K562 (cell line): ENCODE results near the gene ERCC1. TPM values are rescaled to one million over a fixed set of nuclear protein-coding genes. Genes with fewer than 3 reads are reported as not detected.
A peak's percentile ranks its signal among the peaks of the same experiment; 100 is the strongest.

Experiments used
- ADNP ChIP-seq: fragments of 200-800 bp; sonication (Bioruptor generic); IDR thresholded peaks from 2 replicates; pipeline ENCODE4 v1.6.1; 2016; ENCODE audit warnings: missing genetic modification characterization, missing compliant biosample characterization
- BCOR ChIP-seq: fragments of 450-650 bp; IDR thresholded peaks from 2 replicates; pipeline ENCODE4 v1.6.1; 2016
- CBX2 ChIP-seq: fragments of 200-600 bp; sonication (generic); IDR thresholded peaks from one replicate; pipeline ENCODE4 v1.6.1; 2012; ENCODE audit warnings: mild to moderate bottlenecking, low read length, inconsistent platforms; ENCODE audit not compliant: insufficient read depth, poor library complexity, severe bottlenecking
- CEBPB ChIP-seq: fragments of 450-650 bp; IDR thresholded peaks from 2 replicates; pipeline ENCODE4 v1.6.1; 2016; ENCODE audit warnings: missing genetic modification characterization, missing compliant biosample characterization
- CREBBP ChIP-seq: IDR thresholded peaks from one replicate; pipeline ENCODE4 v1.6.1; 2012; ENCODE audit warnings: low read depth, mild to moderate bottlenecking, control low read depth, inconsistent platforms, low read length
- GATAD2B ChIP-seq: fragments of 450-650 bp; IDR thresholded peaks from 2 replicates; pipeline ENCODE4 v1.6.1; 2017; ENCODE audit warnings: mild to moderate bottlenecking, borderline replicate concordance
- HDAC1 ChIP-seq, 2 experiments: fragments of 450-650 bp; IDR thresholded peaks; 2 replicates each; pipeline ENCODE4 v1.6.1; 2016 to 2017; ENCODE audit warnings: inconsistent platforms in 1 of 2, mild to moderate bottlenecking in 1 of 2, moderate library complexity in 1 of 2
- HDAC2 ChIP-seq: fragments of 450-650 bp; IDR thresholded peaks from 2 replicates; pipeline ENCODE4 v1.6.1; 2016; ENCODE audit warnings: mild to moderate bottlenecking
- HNRNPK ChIP-seq: fragments of 200-400 bp; formaldehyde crosslinking; IDR thresholded peaks from one replicate; pipeline ENCODE4 v1.6.1; 2018; ENCODE audit warnings: mild to moderate bottlenecking, low read depth, low read length; ENCODE audit not compliant: poor library complexity, severe bottlenecking
- JUND ChIP-seq, 2 experiments: IDR thresholded peaks; 2 replicates in 1 of 2; 3 replicates in 1 of 2; pipeline ENCODE4 v1.6.1; 2011; ENCODE audit warnings: borderline replicate concordance in 2 of 2, low read depth in 2 of 2, low read length in 2 of 2, improper control_type of control experiment in 1 of 2, missing biosample characterization in 1 of 2, missing genetic modification characterization in 1 of 2, missing genetic modification reagents in 1 of 2
- KDM5B ChIP-seq: fragments of 200-600 bp; sonication (generic); IDR thresholded peaks from 2 replicates; pipeline ENCODE4 v1.6.1; 2012; ENCODE audit warnings: low read depth, mild to moderate bottlenecking, moderate library complexity, low read length, control low read depth, inconsistent platforms; ENCODE audit not compliant: insufficient replicate concordance
- KLF16 ChIP-seq: IDR thresholded peaks from 2 replicates; pipeline ENCODE4 v1.6.1; 2016; ENCODE audit warnings: antibody characterized with exemption
- MECOM ChIP-seq: fragments of 250-450 bp; sonication (Bioruptor Pico); IDR thresholded peaks from 2 replicates; pipeline ENCODE4 v1.8.0; 2022; ENCODE audit warnings: inconsistent platforms
- MXI1 ChIP-seq: IDR thresholded peaks from 2 replicates; pipeline ENCODE4 v1.6.1; 2011; ENCODE audit warnings: low read depth, mild to moderate bottlenecking, improper control_type of control experiment, low read length
- NBN ChIP-seq: fragments of 450-650 bp; IDR thresholded peaks from 2 replicates; pipeline ENCODE4 v1.6.1; 2016; ENCODE audit warnings: low read depth, mild to moderate bottlenecking
- NCOA6 ChIP-seq: fragments of 450-650 bp; IDR thresholded peaks from 2 replicates; pipeline ENCODE4 v1.6.1; 2017; ENCODE audit warnings: mild to moderate bottlenecking
- NELFE ChIP-seq: IDR thresholded peaks from 2 replicates; pipeline ENCODE4 v1.6.1; 2011; ENCODE audit warnings: mild to moderate bottlenecking; ENCODE audit not compliant: insufficient read depth, insufficient read length
- PHB ChIP-seq: fragments of 250-450 bp; sonication (Bioruptor Pico); IDR thresholded peaks from 2 replicates; pipeline ENCODE4 v1.5.0; 2021
- POLR2A ChIP-seq: fragments of 450-650 bp; conservative IDR thresholded peaks from 2 replicates; pipeline ENCODE4 v1.6.1; 2016
- POLR3A ChIP-seq: IDR thresholded peaks from 2 replicates; pipeline ENCODE4 v1.6.1; 2011; ENCODE audit warnings: borderline replicate concordance, mild to moderate bottlenecking, moderate library complexity; ENCODE audit not compliant: insufficient read length, insufficient read depth; ENCODE audit errors: extremely low read depth
- SMARCA5 ChIP-seq: fragments of 450-650 bp; IDR thresholded peaks from 2 replicates; pipeline ENCODE4 v1.6.1; 2016
- SRSF7 ChIP-seq: fragments of 200-400 bp; formaldehyde crosslinking; optimal IDR thresholded peaks from 2 replicates; pipeline ENCODE3; 2017; ENCODE audit warnings: mild to moderate bottlenecking, low read depth, low read length
- ZFX ChIP-seq: sonication (generic); formaldehyde crosslinking; IDR thresholded peaks from 2 replicates; pipeline ENCODE4 v1.8.0; 2022; ENCODE audit warnings: mild to moderate bottlenecking, missing genetic modification reagents, moderate library complexity
- ZNF282 ChIP-seq: sonication (generic); formaldehyde crosslinking; IDR thresholded peaks from 2 replicates; pipeline ENCODE4 v1.8.1; 2023; ENCODE audit warnings: missing genetic modification reagents
- ZNF444 ChIP-seq: fragments of 250-450 bp; sonication (Bioruptor Pico); IDR thresholded peaks from 2 replicates; pipeline ENCODE4 v1.4.0; 2020; ENCODE audit warnings: mild to moderate bottlenecking, moderate library complexity
- polyA plus RNA-seq, 8 experiments: library from polyadenylated mRNA; depleted of rRNA in 4 of 8; stranded (reverse) in 5 of 8; unstranded in 3 of 8; fragments of >200 nt; fragmentation: Nextera tagmentation in 2 of 8; fragmentation: Illumina TruSeq in 1 of 8; extraction: Ambion mirVana in 2 of 8; extraction: Trizol in 1 of 8; gene quantifications; 2 replicates each; pipeline versions ENCODE4 v1.2.1 to v1.2.3, GENCODE V29; 2011 to 2014; ENCODE audit warnings: inconsistent platforms in 1 of 8, missing spikeins in 1 of 8
- total RNA-seq, 7 experiments: library from RNA; depleted of rRNA in 6 of 7; stranded (reverse); fragments of >200 nt in 6 of 7; fragmentation: Illumina TruSeq in 2 of 7; extraction: Trizol in 2 of 7; gene quantifications; 2 replicates each; pipeline versions ENCODE4 v1.2.1 to v1.2.3, GENCODE V29; 2011 to 2021; ENCODE audit warnings: low replicate concordance in 1 of 7
- TF ChIP-seq, protein P1 (sequence below): fragments of 150-350 bp; conservative IDR thresholded peaks from 2 replicates; pipeline ENCODE4 v1.6.1; 2014; ENCODE audit warnings: low read length
- TF ChIP-seq, protein P2 (sequence below): sonication (generic); formaldehyde crosslinking; IDR thresholded peaks from 2 replicates; pipeline ENCODE4 v1.8.0; 2022; ENCODE audit warnings: mild to moderate bottlenecking, missing genetic modification reagents
- TF ChIP-seq, protein P3 (sequence below): fragments of 450-650 bp; IDR thresholded peaks from 2 replicates; pipeline ENCODE4 v1.6.1; 2018; ENCODE audit warnings: mild to moderate bottlenecking, low read depth; ENCODE audit not compliant: partially characterized antibody

Gene ERCC1
- total and polyA plus RNA-seq, 9 of the 15 experiments (the other 6 are each of a cell fraction or from before 2014, with no cell fraction given) = 9.3 to 92.6 (median 60.0) TPM

DNA sequence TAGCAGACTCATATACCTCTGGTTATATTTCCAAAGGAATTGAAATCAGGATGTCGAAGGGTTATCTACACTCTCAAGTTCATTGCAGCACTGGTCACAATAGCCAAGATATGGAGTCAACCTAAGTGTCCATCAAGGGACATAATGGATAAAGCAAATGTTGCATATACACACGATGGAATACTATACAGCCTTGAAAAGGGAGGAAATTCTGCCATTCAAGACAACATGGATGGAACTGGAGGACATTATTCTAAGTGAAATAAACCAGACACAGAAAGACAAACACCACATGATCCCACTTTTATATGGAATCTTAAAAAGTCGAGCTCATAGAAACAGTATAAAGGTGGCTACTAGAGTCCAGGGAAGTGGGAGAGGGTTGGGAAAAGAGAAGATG lies 13.6 kb upstream of the ERCC1 start (continued):
- TF ChIP-seq KLF16 (no peak), HDAC2 (peak; percentile 76), MECOM (no peak), NELFE (no peak), CBX2 (no peak), POLR3A (no peak), POLR2A (no peak), ADNP (tag) (peak; percentile 86), NCOA6 (no peak), BCOR (peak; percentile 93), HDAC1 (IDR thresholded peaks at IDR 0.05) (peak; percentile 28 to 44; a peak in 2 of 4 replicates), CEBPB (tag) (no peak), HNRNPK (no peak), GATAD2B (0 out of 2 replicates have a peak, but pooled peaks have one; percentile 20), ZNF444 (CRISPR knock-in tag) (no peak), KDM5B (no peak), PHB (no peak), NBN (0 out of 2 replicates have a peak, but pooled peaks have one; percentile 39), SMARCA5 (peak; percentile 82; the same call in 1 of the 2 replicates), CREBBP (no peak), JUND (IDR thresholded peaks at IDR 0.05; ENCODE audit: borderline replicate concordance, low read depth, low read length) (no peak), JUND (tag; IDR thresholded peaks at IDR 0.05; ENCODE audit: borderline replicate concordance, low read depth, low read length) (no peak), SRSF7 (no peak), MXI1 (no peak), ZFX (CRISPR knock-in tag) (no peak), ZNF282 (CRISPR knock-in tag) (no peak)
- TF ChIP-seq, protein P1, sequence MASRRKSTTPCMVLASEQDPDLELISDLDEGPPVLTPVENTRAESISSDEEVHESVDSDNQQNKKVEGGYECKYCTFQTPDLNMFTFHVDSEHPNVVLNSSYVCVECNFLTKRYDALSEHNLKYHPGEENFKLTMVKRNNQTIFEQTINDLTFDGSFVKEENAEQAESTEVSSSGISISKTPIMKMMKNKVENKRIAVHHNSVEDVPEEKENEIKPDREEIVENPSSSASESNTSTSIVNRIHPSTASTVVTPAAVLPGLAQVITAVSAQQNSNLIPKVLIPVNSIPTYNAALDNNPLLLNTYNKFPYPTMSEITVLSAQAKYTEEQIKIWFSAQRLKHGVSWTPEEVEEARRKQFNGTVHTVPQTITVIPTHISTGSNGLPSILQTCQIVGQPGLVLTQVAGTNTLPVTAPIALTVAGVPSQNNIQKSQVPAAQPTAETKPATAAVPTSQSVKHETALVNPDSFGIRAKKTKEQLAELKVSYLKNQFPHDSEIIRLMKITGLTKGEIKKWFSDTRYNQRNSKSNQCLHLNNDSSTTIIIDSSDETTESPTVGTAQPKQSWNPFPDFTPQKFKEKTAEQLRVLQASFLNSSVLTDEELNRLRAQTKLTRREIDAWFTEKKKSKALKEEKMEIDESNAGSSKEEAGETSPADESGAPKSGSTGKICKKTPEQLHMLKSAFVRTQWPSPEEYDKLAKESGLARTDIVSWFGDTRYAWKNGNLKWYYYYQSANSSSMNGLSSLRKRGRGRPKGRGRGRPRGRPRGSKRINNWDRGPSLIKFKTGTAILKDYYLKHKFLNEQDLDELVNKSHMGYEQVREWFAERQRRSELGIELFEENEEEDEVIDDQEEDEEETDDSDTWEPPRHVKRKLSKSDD = no peak
- TF ChIP-seq, protein P2, sequence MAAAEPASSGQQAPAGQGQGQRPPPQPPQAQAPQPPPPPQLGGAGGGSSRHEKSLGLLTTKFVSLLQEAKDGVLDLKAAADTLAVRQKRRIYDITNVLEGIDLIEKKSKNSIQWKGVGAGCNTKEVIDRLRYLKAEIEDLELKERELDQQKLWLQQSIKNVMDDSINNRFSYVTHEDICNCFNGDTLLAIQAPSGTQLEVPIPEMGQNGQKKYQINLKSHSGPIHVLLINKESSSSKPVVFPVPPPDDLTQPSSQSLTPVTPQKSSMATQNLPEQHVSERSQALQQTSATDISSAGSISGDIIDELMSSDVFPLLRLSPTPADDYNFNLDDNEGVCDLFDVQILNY = no peak
- TF ChIP-seq, protein P3, sequence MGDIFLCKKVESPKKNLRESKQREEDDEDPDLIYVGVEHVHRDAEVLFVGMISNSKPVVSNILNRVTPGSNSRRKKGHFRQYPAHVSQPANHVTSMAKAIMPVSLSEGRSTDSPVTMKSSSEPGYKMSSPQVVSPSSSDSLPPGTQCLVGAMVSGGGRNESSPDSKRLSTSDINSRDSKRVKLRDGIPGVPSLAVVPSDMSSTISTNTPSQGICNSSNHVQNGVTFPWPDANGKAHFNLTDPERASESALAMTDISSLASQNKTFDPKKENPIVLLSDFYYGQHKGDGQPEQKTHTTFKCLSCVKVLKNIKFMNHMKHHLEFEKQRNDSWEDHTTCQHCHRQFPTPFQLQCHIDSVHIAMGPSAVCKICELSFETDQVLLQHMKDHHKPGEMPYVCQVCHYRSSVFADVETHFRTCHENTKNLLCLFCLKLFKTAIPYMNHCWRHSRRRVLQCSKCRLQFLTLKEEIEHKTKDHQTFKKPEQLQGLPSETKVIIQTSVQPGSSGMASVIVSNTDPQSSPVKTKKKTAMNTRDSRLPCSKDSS = no peak
